ENCODE results near the gene PPIP5K2.

The PPIP5K2 gene

GRCh38 chr5:103101079-103101750 lies 18.9 kb upstream of the PPIP5K2 start:
- FAIRE-seq (no peak), DNase-seq (ENCODE audit: insufficient read length) (no peak)
- TF ChIP-seq POLR2AphosphoS5 (IDR thresholded peaks at IDR 0.05; ENCODE audit: low read depth, low read length) = no peak
- TF ChIP-seq TAF1 (IDR thresholded peaks at IDR 0.05; ENCODE audit: borderline replicate concordance, low read depth, low read length) = no peak
- no peak for TF ChIP-seq POLR2A (IDR thresholded peaks at IDR 0.05; ENCODE audit: low read depth, low read length)

- no peak for TF ChIP-seq POLR2AphosphoS5 (IDR thresholded peaks at IDR 0.05; ENCODE audit: low read depth, low read length)
- TF ChIP-seq POLR2A (IDR thresholded peaks at IDR 0.05; ENCODE audit: low read depth, low read length) = no peak
- no peak for TF ChIP-seq TAF1 (IDR thresholded peaks at IDR 0.05; ENCODE audit: borderline replicate concordance, low read depth, low read length)
- DNase-seq (ENCODE audit: insufficient read length) (no peak), FAIRE-seq (peak; percentile 46)
Measured at GRCh38 chr5:103102234-103102633, 17.9 kb upstream of the PPIP5K2 start.

- FAIRE-seq (no peak), DNase-seq (ENCODE audit: insufficient read length) (no peak)
- TF ChIP-seq POLR2AphosphoS5 (IDR thresholded peaks at IDR 0.05; ENCODE audit: low read depth, low read length) (no peak), POLR2A (IDR thresholded peaks at IDR 0.05; ENCODE audit: low read depth, low read length) (no peak), TAF1 (IDR thresholded peaks at IDR 0.05; ENCODE audit: borderline replicate concordance, low read depth, low read length) (no peak)
Measured at GRCh38 chr5:103108086-103108485, 12.0 kb upstream of the PPIP5K2 start.

GRCh38 chr5:103109277-103109676 lies 10.8 kb upstream of the PPIP5K2 start:
- DNase-seq (ENCODE audit: insufficient read length) = no peak
- TF ChIP-seq TAF1 (IDR thresholded peaks at IDR 0.05; ENCODE audit: borderline replicate concordance, low read depth, low read length) (no peak), POLR2AphosphoS5 (IDR thresholded peaks at IDR 0.05; ENCODE audit: low read depth, low read length) (no peak), POLR2A (IDR thresholded peaks at IDR 0.05; ENCODE audit: low read depth, low read length) (no peak)
- FAIRE-seq = no peak

GRCh38 chr5:103110403-103110802 lies 9.7 kb upstream of the PPIP5K2 start:
- TF ChIP-seq POLR2AphosphoS5 (IDR thresholded peaks at IDR 0.05; ENCODE audit: low read depth, low read length) = no peak
- no peak for TF ChIP-seq TAF1 (IDR thresholded peaks at IDR 0.05; ENCODE audit: borderline replicate concordance, low read depth, low read length)
- no peak for TF ChIP-seq POLR2A (IDR thresholded peaks at IDR 0.05; ENCODE audit: low read depth, low read length)
- FAIRE-seq (no peak), DNase-seq (ENCODE audit: insufficient read length) (no peak)

GRCh38 chr5:103111468-103111867 lies 8.6 kb upstream of the PPIP5K2 start:
- TF ChIP-seq TAF1 (IDR thresholded peaks at IDR 0.05; ENCODE audit: borderline replicate concordance, low read depth, low read length) = no peak
- no peak for TF ChIP-seq POLR2A (IDR thresholded peaks at IDR 0.05; ENCODE audit: low read depth, low read length)
- TF ChIP-seq POLR2AphosphoS5 (IDR thresholded peaks at IDR 0.05; ENCODE audit: low read depth, low read length) = no peak
- DNase-seq (ENCODE audit: insufficient read length) = no peak
- FAIRE-seq = no peak

- FAIRE-seq = no peak
- no peak for DNase-seq (ENCODE audit: insufficient read length)
- TF ChIP-seq POLR2A (IDR thresholded peaks at IDR 0.05; ENCODE audit: low read depth, low read length) (no peak), TAF1 (IDR thresholded peaks at IDR 0.05; ENCODE audit: borderline replicate concordance, low read depth, low read length) (no peak), POLR2AphosphoS5 (IDR thresholded peaks at IDR 0.05; ENCODE audit: low read depth, low read length) (no peak)
Measured at GRCh38 chr5:103112910-103113309, 7.2 kb upstream of the PPIP5K2 start.

- no peak for DNase-seq (ENCODE audit: insufficient read length)
- TF ChIP-seq POLR2AphosphoS5 (IDR thresholded peaks at IDR 0.05; ENCODE audit: low read depth, low read length) = no peak
- TF ChIP-seq TAF1 (IDR thresholded peaks at IDR 0.05; ENCODE audit: borderline replicate concordance, low read depth, low read length) = no peak
- no peak for TF ChIP-seq POLR2A (IDR thresholded peaks at IDR 0.05; ENCODE audit: low read depth, low read length)
- FAIRE-seq = no peak
Measured at GRCh38 chr5:103114440-103114839, 5.7 kb upstream of the PPIP5K2 start.

- no peak for DNase-seq (ENCODE audit: insufficient read length)
- FAIRE-seq = no peak
- TF ChIP-seq POLR2AphosphoS5 (IDR thresholded peaks at IDR 0.05; ENCODE audit: low read depth, low read length) (no peak), TAF1 (IDR thresholded peaks at IDR 0.05; ENCODE audit: borderline replicate concordance, low read depth, low read length) (no peak), POLR2A (IDR thresholded peaks at IDR 0.05; ENCODE audit: low read depth, low read length) (no peak)
Measured at GRCh38 chr5:103117471-103117991, 2.6 kb upstream of the PPIP5K2 start.

GRCh38 chr5:103119070-103119764 lies 884 bp upstream of the PPIP5K2 start:
- TF ChIP-seq POLR2A (IDR thresholded peaks at IDR 0.05; ENCODE audit: low read depth, low read length) = no peak
- TF ChIP-seq POLR2AphosphoS5 (IDR thresholded peaks at IDR 0.05; ENCODE audit: low read depth, low read length) = no peak
- no peak for TF ChIP-seq TAF1 (IDR thresholded peaks at IDR 0.05; ENCODE audit: borderline replicate concordance, low read depth, low read length)
- DNase-seq (ENCODE audit: insufficient read length) (no peak), FAIRE-seq (no peak)

GRCh38 chr5:103120607-103121200 lies 603 bp downstream of the PPIP5K2 start:
- no peak for TF ChIP-seq POLR2A (IDR thresholded peaks at IDR 0.05; ENCODE audit: low read depth, low read length)
- no peak for TF ChIP-seq TAF1 (IDR thresholded peaks at IDR 0.05; ENCODE audit: borderline replicate concordance, low read depth, low read length)
- no peak for TF ChIP-seq POLR2AphosphoS5 (IDR thresholded peaks at IDR 0.05; ENCODE audit: low read depth, low read length)
- DNase-seq (ENCODE audit: insufficient read length) = no peak
- FAIRE-seq = peak; percentile 46
